Measurements from ENCODE around the gene ADD1. TPM values are rescaled to one million over a fixed set of nuclear protein-coding genes. Genes with fewer than 3 reads are reported as not detected.

ADD1 gene
- total RNA-seq, 4 donors from 2014 or later = 144 to 273 (median 203) TPM

GRCh38 chr4:2813446-2814405 lies 29.9 kb upstream of the ADD1 start:
- TF ChIP-seq CTCF (IDR thresholded peaks at IDR 0.05; ENCODE audit: low read depth) = no peak

- no peak for TF ChIP-seq CTCF (IDR thresholded peaks at IDR 0.05; ENCODE audit: low read depth)
Observed at GRCh38 chr4:2814627-2815270, 28.9 kb upstream of the ADD1 start.

GRCh38 chr4:2816401-2816954 lies 27.2 kb upstream of the ADD1 start:
- TF ChIP-seq CTCF (IDR thresholded peaks at IDR 0.05; ENCODE audit: low read depth) = no peak

GRCh38 chr4:2817137-2817536 lies 26.5 kb upstream of the ADD1 start:
- no peak for TF ChIP-seq CTCF (IDR thresholded peaks at IDR 0.05; ENCODE audit: low read depth)

- no peak for TF ChIP-seq CTCF (IDR thresholded peaks at IDR 0.05; ENCODE audit: low read depth)
Observed at GRCh38 chr4:2817701-2818350, 25.8 kb upstream of the ADD1 start.

- TF ChIP-seq CTCF (IDR thresholded peaks at IDR 0.05; ENCODE audit: low read depth) = no peak
Observed at GRCh38 chr4:2818351-2818939, 25.2 kb upstream of the ADD1 start.
